Uterus (tissue), 4 donors: ENCODE results near the gene USF2. TPM values are rescaled to one million over a fixed set of nuclear protein-coding genes. Genes with fewer than 3 reads are reported as not detected.

Experiments used
- DNase-seq, 2 donors: peaks; one replicate each; pipeline ENCODE4 v3.0.0-alpha.2; 2019 to 2020
- H3K27ac ChIP-seq, 2 donors: fragments of 200-600 bp; sonication (generic); 1 replicate in 1 of 2; 2 replicates in 1 of 2; pipeline ENCODE4 v1.5.1; 2016 to 2018
- H3K27me3 ChIP-seq, 2 donors: fragments of 200-600 bp; sonication (generic); one replicate each; pipeline ENCODE4 v1.5.1; 2018 to 2019; ENCODE audit warnings: control low read depth in 1 of 2
- H3K36me3 ChIP-seq, 2 donors: fragments of 200-600 bp; sonication (generic); one replicate each; pipeline ENCODE4 v1.5.1; 2019; ENCODE audit warnings: control low read depth in 1 of 2
- H3K4me1 ChIP-seq, 2 donors: fragments of 200-600 bp; sonication (generic); one replicate each; pipeline ENCODE4 v1.5.1; 2018 to 2019; ENCODE audit warnings: control low read depth in 1 of 2
- H3K4me3 ChIP-seq, 2 donors: fragments of 200-600 bp; sonication (generic); 1 replicate in 1 of 2; 2 replicates in 1 of 2; pipeline ENCODE4 v1.5.1; 2018 to 2019; ENCODE audit warnings: mild to moderate bottlenecking in 1 of 2
- H3K9me3 ChIP-seq, 2 donors: fragments of 200-600 bp; sonication (generic); one replicate each; pipeline ENCODE4 v1.5.1; 2019; ENCODE audit warnings: control low read depth in 1 of 2
- CTCF ChIP-seq, 4 experiments: fragments of 200-600 bp in 2 of 4; fragments of 450-650 bp in 2 of 4; sonication (generic) in 2 of 4; IDR thresholded peaks; one replicate each; pipeline ENCODE4 v1.5.1; 2016 to 2019; ENCODE audit warnings: antibody characterized with exemption in 4 of 4, mild to moderate bottlenecking in 2 of 4, moderate library complexity in 1 of 4
- POLR2A ChIP-seq, 2 donors: fragments of 450-650 bp; IDR thresholded peaks; one replicate each; pipeline ENCODE4 v1.6.1; 2016; ENCODE audit warnings: antibody characterized with exemption in 2 of 2, mild to moderate bottlenecking in 1 of 2, moderate library complexity in 1 of 2
- intact Hi-C: fragments of 100-400 bp; cut with DNase I; formaldehyde crosslinking; loops from one replicate; pipeline ENCODE4 v1.15.1; 2023; ENCODE audit warnings: low total_unique reads
- total RNA-seq, 4 donors: library from RNA; depleted of rRNA in 3 of 4; stranded (reverse); fragments of >200 nt in 3 of 4; gene quantifications; one replicate each; pipeline versions ENCODE4 v1.1.0 to v1.2.4, GENCODE V29; 2014 to 2023
- donor health status: DM: yes; HTN: yes; CAD: no.

Gene USF2
- total RNA-seq, 4 donors from 2014 or later: 48.8 to 155 (median 87.5) TPM

- no peak overlapping the region for H3K4me3 ChIP-seq
- H3K9me3 ChIP-seq: no peaks in the 10 kb centered on the region
- intact Hi-C loops: no loop called here
- no peaks in the 10 kb centered on the region for H3K4me1 ChIP-seq
- no peak for DNase-seq
- TF ChIP-seq POLR2A (IDR thresholded peaks at IDR 0.05): no peak
- TF ChIP-seq CTCF (IDR thresholded peaks at IDR 0.05): no peak
- H3K36me3 ChIP-seq: no peaks in the 10 kb centered on the region
- no peak overlapping the region for H3K27ac ChIP-seq
- H3K27me3 ChIP-seq: no peaks in the 10 kb centered on the region
Measured at GRCh38 chr19:35223084-35223790, 45.5 kb upstream of the USF2 start.

- Histone ChIP-seq H3K27ac (no peak overlapping the region), H3K36me3 (no peaks in the 10 kb centered on the region), H3K4me3 (no peak overlapping the region), H3K4me1 (no peaks in the 10 kb centered on the region), H3K9me3 (no peaks in the 10 kb centered on the region), H3K27me3 (no peaks in the 10 kb centered on the region)
- DNase-seq: no peak
- TF ChIP-seq POLR2A (IDR thresholded peaks at IDR 0.05): no peak
- no peak for TF ChIP-seq CTCF (IDR thresholded peaks at IDR 0.05)
- intact Hi-C loops: no loop called here
Measured at GRCh38 chr19:35223862-35224505, 44.8 kb upstream of the USF2 start.

- H3K36me3 ChIP-seq: no peaks in the 10 kb centered on the region
- no peak for DNase-seq
- intact Hi-C loops: no loop called here
- no peaks in the 10 kb centered on the region for H3K27me3 ChIP-seq
- no peaks in the 10 kb centered on the region for H3K9me3 ChIP-seq
- no peak overlapping the region for H3K27ac ChIP-seq
- no peak for TF ChIP-seq POLR2A (IDR thresholded peaks at IDR 0.05)
- TF ChIP-seq CTCF (IDR thresholded peaks at IDR 0.05): no peak
- no peaks in the 10 kb centered on the region for H3K4me1 ChIP-seq
- H3K4me3 ChIP-seq: no peak overlapping the region
Measured at GRCh38 chr19:35224681-35225571, 43.8 kb upstream of the USF2 start.

- intact Hi-C loops: no loop called here
- Histone ChIP-seq H3K27ac (no peak overlapping the region), H3K27me3 (no peaks in the 10 kb centered on the region), H3K9me3 (no peaks in the 10 kb centered on the region), H3K36me3 (no peaks in the 10 kb centered on the region), H3K4me3 (no peak overlapping the region), H3K4me1 (no peaks in the 10 kb centered on the region)
- DNase-seq: no peak
- TF ChIP-seq CTCF (IDR thresholded peaks at IDR 0.05): no peak
- TF ChIP-seq POLR2A (IDR thresholded peaks at IDR 0.05): no peak
Measured at GRCh38 chr19:35225951-35226350, 42.8 kb upstream of the USF2 start.

- Histone ChIP-seq H3K27me3 (no peaks in the 10 kb centered on the region), H3K36me3 (no peaks in the 10 kb centered on the region), H3K4me1 (no peaks in the 10 kb centered on the region), H3K27ac (no peak overlapping the region), H3K9me3 (no peaks in the 10 kb centered on the region), H3K4me3 (no peak overlapping the region)
- DNase-seq: no peak
- TF ChIP-seq CTCF (IDR thresholded peaks at IDR 0.05) (no peak), POLR2A (IDR thresholded peaks at IDR 0.05) (no peak)
- intact Hi-C loops: no loop called here
Measured at GRCh38 chr19:35226748-35227147, 42.0 kb upstream of the USF2 start.
